Activated naive CD4-positive, alpha-beta T cell (primary cell): ENCODE results near the gene TMEM163.
"Not testable (repeated sequence)": the region's sequence is repeated elsewhere in the genome, so short reads cannot be mapped to it uniquely, and the experiment has no call there.

Experiments used
- DNase-seq, 4 experiments: peaks; one replicate each; lab custom pipeline; 2025; lab: John Stamatoyannopoulos, UW

Gene TMEM163

GRCh38 chr2:134527381-134527780 lies 191.4 kb downstream of the TMEM163 start:
- DNase-seq = no peak

- DNase-seq = no peak
These were observed 196.0 kb downstream of the TMEM163 start for GRCh38 chr2:134522496-134523455.

GRCh38 chr2:134518101-134518500 lies 200.7 kb downstream of the TMEM163 start:
- DNase-seq = no peak

- no peak for DNase-seq
These were observed 203.7 kb downstream of the TMEM163 start for GRCh38 chr2:134515137-134515536.

- DNase-seq = no peak
These were observed 205.4 kb downstream of the TMEM163 start for GRCh38 chr2:134513465-134513804.

GRCh38 chr2:134512734-134513464 lies 205.9 kb downstream of the TMEM163 start:
- DNase-seq = no peak

GRCh38 chr2:134508391-134508790 lies 210.4 kb downstream of the TMEM163 start:
- no peak for DNase-seq

- DNase-seq = no peak
These were observed 211.1 kb downstream of the TMEM163 start for GRCh38 chr2:134507697-134508096.

GRCh38 chr2:134507159-134507558 lies 211.6 kb downstream of the TMEM163 start:
- DNase-seq = not testable (repeated sequence)

- no peak for DNase-seq
These were observed 213.4 kb downstream of the TMEM163 start for GRCh38 chr2:134505446-134505845.

GRCh38 chr2:134504586-134505336 lies 214.0 kb downstream of the TMEM163 start:
- DNase-seq = no peak

GRCh38 chr2:134502104-134502503 lies 216.7 kb downstream of the TMEM163 start:
- no peak for DNase-seq

GRCh38 chr2:134501476-134502091 lies 217.2 kb downstream of the TMEM163 start:
- DNase-seq = no peak

GRCh38 chr2:134500211-134500935 lies 218.4 kb downstream of the TMEM163 start:
- DNase-seq = no peak

GRCh38 chr2:134499307-134499926 lies 219.4 kb downstream of the TMEM163 start:
- DNase-seq = no peak

- no peak for DNase-seq
These were observed 220.1 kb downstream of the TMEM163 start for GRCh38 chr2:134498654-134499053.

GRCh38 chr2:134493797-134494196 lies 225.0 kb downstream of the TMEM163 start:
- DNase-seq = no peak

- no peak for DNase-seq
These were observed 226.9 kb downstream of the TMEM163 start for GRCh38 chr2:134491771-134492441.

- DNase-seq = no peak
These were observed 227.8 kb downstream of the TMEM163 start for GRCh38 chr2:134491022-134491421.

GRCh38 chr2:134490559-134490958 lies 228.2 kb downstream of the TMEM163 start:
- no peak for DNase-seq
